ENCODE measurements around the gene TMEM272. TPM values are rescaled to one million over a fixed set of nuclear protein-coding genes. Genes with fewer than 3 reads are reported as not detected.

The TMEM272 gene
- total and polyA plus RNA-seq, 2 experiments from 2014 or later, result 0.11 to 0.76 TPM

DNA sequence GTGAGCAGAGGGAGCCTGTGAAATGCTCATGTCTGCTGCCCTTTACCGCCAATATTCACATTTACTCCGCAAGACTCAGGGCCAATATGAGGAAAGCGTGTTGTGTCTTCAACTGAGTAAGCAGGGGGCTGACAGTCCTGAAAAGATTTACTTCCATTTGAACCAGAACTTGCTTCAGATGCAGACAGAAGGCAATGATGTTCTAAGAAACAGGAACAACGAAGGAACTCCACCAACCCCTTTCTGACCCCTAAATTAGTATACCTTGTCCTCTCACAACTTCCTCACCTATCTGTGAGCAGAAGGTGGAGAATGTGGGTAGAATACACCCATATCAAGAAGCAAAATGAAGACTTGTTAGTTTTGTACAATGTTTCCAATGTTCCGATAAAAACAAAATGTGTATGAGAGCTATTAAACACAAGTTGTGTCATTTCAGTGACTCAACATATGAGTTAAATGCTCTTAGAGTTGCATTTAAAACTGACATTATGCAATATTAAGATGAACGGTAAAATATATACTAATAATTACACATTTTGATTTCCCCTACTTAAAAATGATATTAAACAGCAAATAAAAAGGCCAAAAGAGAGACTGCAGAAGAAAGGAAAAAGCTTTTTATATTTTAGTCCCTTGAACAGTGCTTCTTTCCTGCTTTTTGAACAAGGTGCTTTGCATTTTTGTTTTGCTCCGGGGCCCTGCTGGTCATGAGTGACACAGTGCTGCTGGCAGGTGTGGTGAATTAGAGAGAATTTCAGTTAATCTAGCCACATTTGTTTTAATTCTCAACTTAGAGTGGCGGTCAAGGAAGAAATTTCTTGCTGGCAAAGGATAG, 16.0 kb downstream of the TMEM272 start (continued):
- TF ChIP-seq, protein P1, sequence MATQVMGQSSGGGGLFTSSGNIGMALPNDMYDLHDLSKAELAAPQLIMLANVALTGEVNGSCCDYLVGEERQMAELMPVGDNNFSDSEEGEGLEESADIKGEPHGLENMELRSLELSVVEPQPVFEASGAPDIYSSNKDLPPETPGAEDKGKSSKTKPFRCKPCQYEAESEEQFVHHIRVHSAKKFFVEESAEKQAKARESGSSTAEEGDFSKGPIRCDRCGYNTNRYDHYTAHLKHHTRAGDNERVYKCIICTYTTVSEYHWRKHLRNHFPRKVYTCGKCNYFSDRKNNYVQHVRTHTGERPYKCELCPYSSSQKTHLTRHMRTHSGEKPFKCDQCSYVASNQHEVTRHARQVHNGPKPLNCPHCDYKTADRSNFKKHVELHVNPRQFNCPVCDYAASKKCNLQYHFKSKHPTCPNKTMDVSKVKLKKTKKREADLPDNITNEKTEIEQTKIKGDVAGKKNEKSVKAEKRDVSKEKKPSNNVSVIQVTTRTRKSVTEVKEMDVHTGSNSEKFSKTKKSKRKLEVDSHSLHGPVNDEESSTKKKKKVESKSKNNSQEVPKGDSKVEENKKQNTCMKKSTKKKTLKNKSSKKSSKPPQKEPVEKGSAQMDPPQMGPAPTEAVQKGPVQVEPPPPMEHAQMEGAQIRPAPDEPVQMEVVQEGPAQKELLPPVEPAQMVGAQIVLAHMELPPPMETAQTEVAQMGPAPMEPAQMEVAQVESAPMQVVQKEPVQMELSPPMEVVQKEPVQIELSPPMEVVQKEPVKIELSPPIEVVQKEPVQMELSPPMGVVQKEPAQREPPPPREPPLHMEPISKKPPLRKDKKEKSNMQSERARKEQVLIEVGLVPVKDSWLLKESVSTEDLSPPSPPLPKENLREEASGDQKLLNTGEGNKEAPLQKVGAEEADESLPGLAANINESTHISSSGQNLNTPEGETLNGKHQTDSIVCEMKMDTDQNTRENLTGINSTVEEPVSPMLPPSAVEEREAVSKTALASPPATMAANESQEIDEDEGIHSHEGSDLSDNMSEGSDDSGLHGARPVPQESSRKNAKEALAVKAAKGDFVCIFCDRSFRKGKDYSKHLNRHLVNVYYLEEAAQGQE (IDR thresholded peaks at IDR 0.05; ENCODE audit: unreplicated experiment), result no peak
- TF ChIP-seq POLR2AphosphoS5 (IDR thresholded peaks at IDR 0.05; ENCODE audit: low read depth) (no peak), EZH2 (IDR thresholded peaks at IDR 0.05; ENCODE audit: low read depth, unreplicated experiment) (no peak)

DNA sequence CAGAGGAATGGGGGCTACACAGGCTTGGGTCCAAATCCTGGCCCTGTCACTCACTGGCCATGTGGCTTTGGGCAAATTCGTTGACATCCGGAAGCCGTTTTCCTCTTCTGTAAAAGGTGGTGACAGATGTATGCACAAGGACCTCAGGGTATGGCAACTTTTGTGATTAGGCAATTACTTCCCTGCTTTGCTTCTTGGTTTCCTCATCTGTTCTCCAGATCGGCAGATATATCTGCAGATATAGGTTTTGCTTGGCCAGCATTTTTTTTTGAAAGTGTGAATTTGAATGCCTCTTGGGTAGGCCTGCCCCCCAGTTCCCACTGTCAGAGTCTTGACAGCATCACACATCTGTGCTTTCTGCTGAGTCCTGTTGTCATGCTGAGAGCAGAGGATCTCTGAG, 17.7 kb downstream of the TMEM272 start:
- Mint-ChIP-seq H3K4me1 (peaks cover 15% of the 10 kb centered on the region; the same call in 2 of the 3 replicates), H3K4me3 (no peak overlapping the region), H3K27me3 (ENCODE audit: insufficient read depth, low read depth, poor library complexity) (no peaks in the 10 kb centered on the region), H3K36me3 (ENCODE audit: low read depth) (no peaks in the 10 kb centered on the region), H3K27ac (no peak overlapping the region), H3K9me3 (no peaks in the 10 kb centered on the region)
- Histone ChIP-seq H3K4me1 (ENCODE audit: insufficient read depth) (0 out of 2 replicates have a peak, but pooled peaks cover 3% of the 10 kb centered on the region), H3K4me2 (no peak overlapping the region), H3K36me3 (ENCODE audit: insufficient read depth) (no peaks in the 10 kb centered on the region), H3K27me3 (ENCODE audit: insufficient read depth) (no peaks in the 10 kb centered on the region), H2AFZ (no peak overlapping the region), H3K27ac (ENCODE audit: low read depth) (no peak overlapping the region), H3K4me3 (no peak overlapping the region), H4K20me1 (replicated peaks; ENCODE audit: insufficient read depth) (no peaks in the 10 kb centered on the region), H3K79me2 (replicated peaks; ENCODE audit: insufficient read depth) (no peaks in the 10 kb centered on the region), H3K9me2 (ENCODE audit: insufficient read depth) (no peaks in the 10 kb centered on the region), H3F3A (replicated peaks; ENCODE audit: low read depth) (no peaks in the 10 kb centered on the region)
- ATAC-seq (no peak), DNase-seq (ENCODE audit: low spot score) (no peak)
- TF ChIP-seq EZH2 (IDR thresholded peaks at IDR 0.05; ENCODE audit: low read depth, unreplicated experiment) (no peak), EZH2phosphoT487 (IDR thresholded peaks at IDR 0.05; ENCODE audit: unreplicated experiment) (no peak), JUNB (IDR thresholded peaks at IDR 0.05; ENCODE audit: unreplicated experiment) (no peak), POLR2AphosphoS5 (IDR thresholded peaks at IDR 0.05; ENCODE audit: low read depth) (no peak), ZNF331 (CRISPR knock-in tag; IDR thresholded peaks at IDR 0.05; ENCODE audit: low read depth) (no peak), ZNF114 (CRISPR knock-in tag; IDR thresholded peaks at IDR 0.05) (no peak)
- TF ChIP-seq, protein P2, sequence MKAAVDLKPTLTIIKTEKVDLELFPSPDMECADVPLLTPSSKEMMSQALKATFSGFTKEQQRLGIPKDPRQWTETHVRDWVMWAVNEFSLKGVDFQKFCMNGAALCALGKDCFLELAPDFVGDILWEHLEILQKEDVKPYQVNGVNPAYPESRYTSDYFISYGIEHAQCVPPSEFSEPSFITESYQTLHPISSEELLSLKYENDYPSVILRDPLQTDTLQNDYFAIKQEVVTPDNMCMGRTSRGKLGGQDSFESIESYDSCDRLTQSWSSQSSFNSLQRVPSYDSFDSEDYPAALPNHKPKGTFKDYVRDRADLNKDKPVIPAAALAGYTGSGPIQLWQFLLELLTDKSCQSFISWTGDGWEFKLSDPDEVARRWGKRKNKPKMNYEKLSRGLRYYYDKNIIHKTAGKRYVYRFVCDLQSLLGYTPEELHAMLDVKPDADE (IDR thresholded peaks at IDR 0.05), result no peak
- TF ChIP-seq, protein P3, sequence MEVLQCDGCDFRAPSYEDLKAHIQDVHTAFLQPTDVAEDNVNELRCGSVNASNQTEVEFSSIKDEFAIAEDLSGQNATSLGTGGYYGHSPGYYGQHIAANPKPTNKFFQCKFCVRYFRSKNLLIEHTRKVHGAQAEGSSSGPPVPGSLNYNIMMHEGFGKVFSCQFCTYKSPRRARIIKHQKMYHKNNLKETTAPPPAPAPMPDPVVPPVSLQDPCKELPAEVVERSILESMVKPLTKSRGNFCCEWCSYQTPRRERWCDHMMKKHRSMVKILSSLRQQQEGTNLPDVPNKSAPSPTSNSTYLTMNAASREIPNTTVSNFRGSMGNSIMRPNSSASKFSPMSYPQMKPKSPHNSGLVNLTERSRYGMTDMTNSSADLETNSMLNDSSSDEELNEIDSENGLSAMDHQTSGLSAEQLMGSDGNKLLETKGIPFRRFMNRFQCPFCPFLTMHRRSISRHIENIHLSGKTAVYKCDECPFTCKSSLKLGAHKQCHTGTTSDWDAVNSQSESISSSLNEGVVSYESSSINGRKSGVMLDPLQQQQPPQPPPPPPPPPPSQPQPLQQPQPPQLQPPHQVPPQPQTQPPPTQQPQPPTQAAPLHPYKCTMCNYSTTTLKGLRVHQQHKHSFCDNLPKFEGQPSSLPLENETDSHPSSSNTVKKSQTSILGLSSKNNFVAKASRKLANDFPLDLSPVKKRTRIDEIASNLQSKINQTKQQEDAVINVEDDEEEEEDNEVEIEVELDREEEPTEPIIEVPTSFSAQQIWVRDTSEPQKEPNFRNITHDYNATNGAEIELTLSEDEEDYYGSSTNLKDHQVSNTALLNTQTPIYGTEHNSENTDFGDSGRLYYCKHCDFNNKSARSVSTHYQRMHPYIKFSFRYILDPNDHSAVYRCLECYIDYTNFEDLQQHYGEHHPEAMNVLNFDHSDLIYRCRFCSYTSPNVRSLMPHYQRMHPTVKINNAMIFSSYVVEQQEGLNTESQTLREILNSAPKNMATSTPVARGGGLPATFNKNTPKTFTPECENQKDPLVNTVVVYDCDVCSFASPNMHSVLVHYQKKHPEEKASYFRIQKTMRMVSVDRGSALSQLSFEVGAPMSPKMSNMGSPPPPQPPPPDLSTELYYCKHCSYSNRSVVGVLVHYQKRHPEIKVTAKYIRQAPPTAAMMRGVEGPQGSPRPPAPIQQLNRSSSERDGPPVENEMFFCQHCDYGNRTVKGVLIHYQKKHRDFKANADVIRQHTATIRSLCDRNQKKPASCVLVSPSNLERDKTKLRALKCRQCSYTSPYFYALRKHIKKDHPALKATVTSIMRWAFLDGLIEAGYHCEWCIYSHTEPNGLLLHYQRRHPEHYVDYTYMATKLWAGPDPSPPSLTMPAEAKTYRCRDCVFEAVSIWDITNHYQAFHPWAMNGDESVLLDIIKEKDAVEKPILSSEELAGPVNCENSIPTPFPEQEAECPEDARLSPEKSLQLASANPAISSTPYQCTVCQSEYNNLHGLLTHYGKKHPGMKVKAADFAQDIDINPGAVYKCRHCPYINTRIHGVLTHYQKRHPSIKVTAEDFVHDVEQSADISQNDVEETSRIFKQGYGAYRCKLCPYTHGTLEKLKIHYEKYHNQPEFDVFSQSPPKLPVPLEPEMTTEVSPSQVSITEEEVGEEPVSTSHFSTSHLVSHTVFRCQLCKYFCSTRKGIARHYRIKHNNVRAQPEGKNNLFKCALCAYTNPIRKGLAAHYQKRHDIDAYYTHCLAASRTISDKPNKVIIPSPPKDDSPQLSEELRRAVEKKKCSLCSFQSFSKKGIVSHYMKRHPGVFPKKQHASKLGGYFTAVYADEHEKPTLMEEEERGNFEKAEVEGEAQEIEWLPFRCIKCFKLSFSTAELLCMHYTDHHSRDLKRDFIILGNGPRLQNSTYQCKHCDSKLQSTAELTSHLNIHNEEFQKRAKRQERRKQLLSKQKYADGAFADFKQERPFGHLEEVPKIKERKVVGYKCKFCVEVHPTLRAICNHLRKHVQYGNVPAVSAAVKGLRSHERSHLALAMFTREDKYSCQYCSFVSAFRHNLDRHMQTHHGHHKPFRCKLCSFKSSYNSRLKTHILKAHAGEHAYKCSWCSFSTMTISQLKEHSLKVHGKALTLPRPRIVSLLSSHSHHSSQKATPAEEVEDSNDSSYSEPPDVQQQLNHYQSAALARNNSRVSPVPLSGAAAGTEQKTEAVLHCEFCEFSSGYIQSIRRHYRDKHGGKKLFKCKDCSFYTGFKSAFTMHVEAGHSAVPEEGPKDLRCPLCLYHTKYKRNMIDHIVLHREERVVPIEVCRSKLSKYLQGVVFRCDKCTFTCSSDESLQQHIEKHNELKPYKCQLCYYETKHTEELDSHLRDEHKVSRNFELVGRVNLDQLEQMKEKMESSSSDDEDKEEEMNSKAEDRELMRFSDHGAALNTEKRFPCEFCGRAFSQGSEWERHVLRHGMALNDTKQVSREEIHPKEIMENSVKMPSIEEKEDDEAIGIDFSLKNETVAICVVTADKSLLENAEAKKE (CRISPR knock-in tag; IDR thresholded peaks at IDR 0.05), result no peak
- TF ChIP-seq, protein P4, sequence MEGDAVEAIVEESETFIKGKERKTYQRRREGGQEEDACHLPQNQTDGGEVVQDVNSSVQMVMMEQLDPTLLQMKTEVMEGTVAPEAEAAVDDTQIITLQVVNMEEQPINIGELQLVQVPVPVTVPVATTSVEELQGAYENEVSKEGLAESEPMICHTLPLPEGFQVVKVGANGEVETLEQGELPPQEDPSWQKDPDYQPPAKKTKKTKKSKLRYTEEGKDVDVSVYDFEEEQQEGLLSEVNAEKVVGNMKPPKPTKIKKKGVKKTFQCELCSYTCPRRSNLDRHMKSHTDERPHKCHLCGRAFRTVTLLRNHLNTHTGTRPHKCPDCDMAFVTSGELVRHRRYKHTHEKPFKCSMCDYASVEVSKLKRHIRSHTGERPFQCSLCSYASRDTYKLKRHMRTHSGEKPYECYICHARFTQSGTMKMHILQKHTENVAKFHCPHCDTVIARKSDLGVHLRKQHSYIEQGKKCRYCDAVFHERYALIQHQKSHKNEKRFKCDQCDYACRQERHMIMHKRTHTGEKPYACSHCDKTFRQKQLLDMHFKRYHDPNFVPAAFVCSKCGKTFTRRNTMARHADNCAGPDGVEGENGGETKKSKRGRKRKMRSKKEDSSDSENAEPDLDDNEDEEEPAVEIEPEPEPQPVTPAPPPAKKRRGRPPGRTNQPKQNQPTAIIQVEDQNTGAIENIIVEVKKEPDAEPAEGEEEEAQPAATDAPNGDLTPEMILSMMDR (conservative IDR thresholded peaks at IDR 0.05; ENCODE audit: low read depth in 2 of 2), result no peak

Data from GM23338 (cell line).